Fibroblast of the aortic adventitia (primary cell): ENCODE results near the gene NFYB. TPM values are rescaled to one million over a fixed set of nuclear protein-coding genes. Genes with fewer than 3 reads are reported as not detected.
A peak's percentile ranks its signal among the peaks of the same experiment; 100 is the strongest.
"Not testable (repeated sequence)": the region's sequence is repeated elsewhere in the genome, so short reads cannot be mapped to it uniquely, and the experiment has no call there.

ENCODE experiments used
- DNase-seq: peaks from one replicate; pipeline ENCODE4 v3.0.0-alpha.2; 2010; ENCODE audit warnings: low read depth
- H3K4me3 ChIP-seq: 2 replicates; pipeline ENCODE4 v1.5.1; 2011; ENCODE audit warnings: low read depth, mild to moderate bottlenecking, control low read depth, low read length, moderate library complexity
- CTCF ChIP-seq: IDR thresholded peaks from 2 replicates; pipeline ENCODE4 v1.5.1; 2011; ENCODE audit warnings: mild to moderate bottlenecking, low read length, control low read depth, inconsistent platforms; ENCODE audit not compliant: insufficient read depth
- total RNA-seq: library from RNA; depleted of rRNA; stranded (reverse); fragments of >200 nt; gene quantifications from 2 replicates; pipeline ENCODE4 v1.2.3, GENCODE V29; 2012; ENCODE audit warnings: low replicate concordance

The NFYB gene
- total RNA-seq, 1 donor, result 20.2 TPM

- no peak for TF ChIP-seq CTCF
- no peak overlapping the region for H3K4me3 ChIP-seq
- DNase-seq, result no peak
Observed at GRCh38 chr12:104180374-104180773, 42.4 kb upstream of the NFYB start.

GRCh38 chr12:104177663-104178501 is 39.9 kb upstream of the NFYB start:
- peak; percentile 36 for TF ChIP-seq CTCF
- peak; percentile 99 for DNase-seq
- H3K4me3 ChIP-seq, result no peak overlapping the region

- no peak for TF ChIP-seq CTCF
- no peak overlapping the region for H3K4me3 ChIP-seq
- DNase-seq, result no peak
Observed at GRCh38 chr12:104177336-104177662, 39.3 kb upstream of the NFYB start.

GRCh38 chr12:104175726-104176247 is 37.8 kb upstream of the NFYB start:
- H3K4me3 ChIP-seq, result no peak overlapping the region
- TF ChIP-seq CTCF, result no peak
- no peak for DNase-seq

- H3K4me3 ChIP-seq, DNase-seq: not testable (repeated sequence)
Observed at GRCh38 chr12:104173804-104174203, 35.8 kb upstream of the NFYB start.

GRCh38 chr12:104172570-104172947 is 34.5 kb upstream of the NFYB start:
- TF ChIP-seq CTCF, result no peak
- H3K4me3 ChIP-seq, result no peak overlapping the region
- no peak for DNase-seq

GRCh38 chr12:104171785-104172569 is 34.0 kb upstream of the NFYB start:
- DNase-seq, result no peak
- TF ChIP-seq CTCF, result no peak
- no peak overlapping the region for H3K4me3 ChIP-seq
